Kidney capillary endothelial cell (primary cell): ENCODE results near the gene TLE6.
"Not testable (repeated sequence)": the region's sequence is repeated elsewhere in the genome, so short reads cannot be mapped to it uniquely, and the experiment has no call there.

Experiments used
- DNase-seq: peaks from one replicate; pipeline ENCODE4 v3.0.0-alpha.2; 2018; ENCODE audit warnings: low spot score

The TLE6 gene

GRCh38 chr19:3004522-3004921, 27.2 kb downstream of the TLE6 start:
- no peak for DNase-seq

GRCh38 chr19:3005345-3005744, 28.0 kb downstream of the TLE6 start:
- DNase-seq: no peak

GRCh38 chr19:3006075-3006767, 28.9 kb downstream of the TLE6 start:
- no peak for DNase-seq

GRCh38 chr19:3007975-3008374, 30.6 kb downstream of the TLE6 start:
- no peak for DNase-seq

- DNase-seq: no peak
Observed at GRCh38 chr19:3008994-3009393, 31.6 kb downstream of the TLE6 start.

- DNase-seq: no peak
Observed at GRCh38 chr19:3010871-3011270, 33.5 kb downstream of the TLE6 start.

GRCh38 chr19:3012059-3012458, 34.7 kb downstream of the TLE6 start:
- DNase-seq: not testable (repeated sequence)

GRCh38 chr19:3012621-3013262, 35.4 kb downstream of the TLE6 start:
- DNase-seq: no peak

- DNase-seq: no peak
Observed at GRCh38 chr19:3013263-3013725, 35.9 kb downstream of the TLE6 start.

- no peak for DNase-seq
Observed at GRCh38 chr19:3014135-3014534, 36.8 kb downstream of the TLE6 start.

- no peak for DNase-seq
Observed at GRCh38 chr19:3015126-3016057, 38.0 kb downstream of the TLE6 start.

GRCh38 chr19:3017923-3018322, 40.6 kb downstream of the TLE6 start:
- no peak for DNase-seq

- no peak for DNase-seq
Observed at GRCh38 chr19:3019211-3019854, 42.0 kb downstream of the TLE6 start.

- DNase-seq: no peak
Observed at GRCh38 chr19:3020321-3020960, 43.1 kb downstream of the TLE6 start.

GRCh38 chr19:3024509-3024869, 47.1 kb downstream of the TLE6 start:
- DNase-seq: no peak

GRCh38 chr19:3024870-3025548, 47.6 kb downstream of the TLE6 start:
- peak; percentile 31 for DNase-seq

GRCh38 chr19:3025549-3025886, 48.2 kb downstream of the TLE6 start:
- no peak for DNase-seq

GRCh38 chr19:3026768-3027167, 49.4 kb downstream of the TLE6 start:
- DNase-seq: no peak

GRCh38 chr19:3027292-3027691, 49.9 kb downstream of the TLE6 start:
- DNase-seq: no peak

- DNase-seq: no peak
Observed at GRCh38 chr19:3027981-3028304, 50.6 kb downstream of the TLE6 start.

- no peak for DNase-seq
Observed at GRCh38 chr19:3028305-3029064, 51.1 kb downstream of the TLE6 start.
